ENCODE measurements around the gene WNK2.

DNA sequence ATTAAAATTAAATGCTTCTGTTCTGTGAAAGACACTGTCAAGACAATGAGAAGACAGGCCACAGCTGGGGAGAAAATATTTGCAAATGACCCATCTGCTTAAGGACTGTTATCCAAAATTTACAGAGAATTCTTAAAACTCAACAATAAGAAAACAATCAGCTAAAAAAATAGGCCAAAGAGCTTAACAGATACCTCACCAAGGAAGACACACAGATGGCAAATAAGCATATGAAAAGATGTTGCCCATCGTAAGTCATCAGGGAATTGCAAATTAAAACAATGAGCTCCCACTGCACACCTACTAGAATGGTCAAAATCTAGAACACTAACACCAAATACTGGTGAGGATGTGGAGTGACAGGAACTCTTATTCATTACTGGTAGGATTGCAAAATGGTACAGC is 10.3 kb downstream of the WNK2 start:
- TF ChIP-seq CTCF (IDR thresholded peaks at IDR 0.05; ENCODE audit: extremely low read depth in 1 of 2, insufficient read depth in 1 of 2, low read depth in 1 of 2, low read length in 2 of 2) (no peak), POLR2AphosphoS5 (IDR thresholded peaks at IDR 0.05; ENCODE audit: insufficient read depth, low read depth, low read length) (no peak), MYC (IDR thresholded peaks at IDR 0.05; ENCODE audit: low read depth, low read length) (no peak), POLR2A (IDR thresholded peaks at IDR 0.05; ENCODE audit: low read depth, low read length) (no peak)

All from endothelial cell of umbilical vein (primary cell).